KMS-11 (cell line): ENCODE data around the gene TMEM131L.
"Not testable (repeated sequence)": the region's sequence is repeated elsewhere in the genome, so short reads cannot be mapped to it uniquely, and the experiment has no call there.

Source experiments
- H2AFZ ChIP-seq: fragments of 200-600 bp; sonication (generic); 2 replicates; pipeline ENCODE4 v1.6.1; 2016; ENCODE audit warnings: antibody characterized with exemption, mixed run types, low read depth
- H3K27ac ChIP-seq: fragments of 200-600 bp; sonication (generic); 2 replicates; pipeline ENCODE4 v1.6.1; 2016; ENCODE audit warnings: mild to moderate bottlenecking, mixed run types
- H3K27me3 ChIP-seq: fragments of 200-600 bp; sonication (generic); 2 replicates; pipeline ENCODE4 v1.6.1; 2017; ENCODE audit warnings: mild to moderate bottlenecking, low read depth, mixed run types, moderate library complexity; ENCODE audit not compliant: insufficient read depth
- H3K36me3 ChIP-seq: fragments of 200-600 bp; sonication (generic); 2 replicates; pipeline ENCODE4 v1.6.1; 2017; ENCODE audit warnings: mild to moderate bottlenecking, mixed run types; ENCODE audit not compliant: insufficient read depth
- H3K4me1 ChIP-seq: fragments of 200-600 bp; sonication (generic); 2 replicates; pipeline ENCODE4 v1.6.1; 2016; ENCODE audit warnings: mild to moderate bottlenecking, low read depth, mixed run types; ENCODE audit not compliant: poor library complexity, severe bottlenecking
- H3K4me2 ChIP-seq: fragments of 200-600 bp; sonication (generic); 2 replicates; pipeline ENCODE4 v1.7.0; 2016; ENCODE audit warnings: mild to moderate bottlenecking, mixed run types
- H3K4me3 ChIP-seq: fragments of 200-600 bp; sonication (generic); IDR thresholded peaks from 2 replicates; pipeline ENCODE4 v1.6.1; 2017; ENCODE audit warnings: low read depth, low read length, mixed read lengths; ENCODE audit not compliant: insufficient read depth
- H3K79me2 ChIP-seq: fragments of 200-600 bp; sonication (generic); 2 replicates; pipeline ENCODE4 v1.6.1; 2016; ENCODE audit warnings: low read depth, mixed run types; ENCODE audit not compliant: insufficient read depth
- H3K9ac ChIP-seq: fragments of 200-600 bp; sonication (generic); 2 replicates; pipeline ENCODE4 v1.6.1; 2016; ENCODE audit warnings: mild to moderate bottlenecking, mixed run types
- H4K20me1 ChIP-seq: fragments of 200-600 bp; sonication (generic); 2 replicates; pipeline ENCODE4 v1.6.1; 2016; ENCODE audit warnings: mild to moderate bottlenecking, mixed run types; ENCODE audit not compliant: insufficient read depth
- TF ChIP-seq, protein P1 (sequence below): fragments of 200-600 bp; sonication (generic); conservative IDR thresholded peaks from 2 replicates; pipeline ENCODE4 v1.6.1; 2017; ENCODE audit warnings: low read depth, mild to moderate bottlenecking, antibody characterized with exemption, low read length, moderate library complexity, mixed read lengths

The TMEM131L gene

DNA sequence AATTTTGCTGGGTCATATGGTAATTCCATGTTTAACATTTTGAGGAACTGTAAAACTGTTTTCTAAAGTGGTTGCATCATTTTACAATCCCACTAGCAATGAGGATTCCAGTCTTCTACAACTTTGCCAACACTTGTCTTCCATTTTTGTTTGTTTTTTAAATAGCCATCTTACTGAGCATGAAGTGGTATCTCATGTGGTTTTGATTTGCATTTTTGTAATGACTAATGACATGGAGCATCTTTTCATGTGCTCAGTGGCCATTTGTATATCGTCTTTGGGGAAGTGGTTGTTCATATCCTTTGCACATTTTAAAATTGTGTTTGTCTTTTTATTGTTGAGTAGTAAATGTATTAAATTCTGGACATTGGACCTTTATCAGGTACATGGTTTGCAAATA lies 94.7 kb downstream of the TMEM131L start:
- Histone ChIP-seq H3K4me2 (no peak overlapping the region), H3K4me1 (no peaks in the 10 kb centered on the region), H4K20me1 (no peaks in the 10 kb centered on the region), H3K27ac (no peak overlapping the region), H3K4me3 (no peak overlapping the region), H3K79me2 (no peaks in the 10 kb centered on the region), H3K27me3 (no peaks in the 10 kb centered on the region), H2AFZ (no peak overlapping the region), H3K9ac (no peak overlapping the region), H3K36me3 (no peaks in the 10 kb centered on the region)
- TF ChIP-seq, protein P1, sequence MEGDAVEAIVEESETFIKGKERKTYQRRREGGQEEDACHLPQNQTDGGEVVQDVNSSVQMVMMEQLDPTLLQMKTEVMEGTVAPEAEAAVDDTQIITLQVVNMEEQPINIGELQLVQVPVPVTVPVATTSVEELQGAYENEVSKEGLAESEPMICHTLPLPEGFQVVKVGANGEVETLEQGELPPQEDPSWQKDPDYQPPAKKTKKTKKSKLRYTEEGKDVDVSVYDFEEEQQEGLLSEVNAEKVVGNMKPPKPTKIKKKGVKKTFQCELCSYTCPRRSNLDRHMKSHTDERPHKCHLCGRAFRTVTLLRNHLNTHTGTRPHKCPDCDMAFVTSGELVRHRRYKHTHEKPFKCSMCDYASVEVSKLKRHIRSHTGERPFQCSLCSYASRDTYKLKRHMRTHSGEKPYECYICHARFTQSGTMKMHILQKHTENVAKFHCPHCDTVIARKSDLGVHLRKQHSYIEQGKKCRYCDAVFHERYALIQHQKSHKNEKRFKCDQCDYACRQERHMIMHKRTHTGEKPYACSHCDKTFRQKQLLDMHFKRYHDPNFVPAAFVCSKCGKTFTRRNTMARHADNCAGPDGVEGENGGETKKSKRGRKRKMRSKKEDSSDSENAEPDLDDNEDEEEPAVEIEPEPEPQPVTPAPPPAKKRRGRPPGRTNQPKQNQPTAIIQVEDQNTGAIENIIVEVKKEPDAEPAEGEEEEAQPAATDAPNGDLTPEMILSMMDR: no peak

DNA sequence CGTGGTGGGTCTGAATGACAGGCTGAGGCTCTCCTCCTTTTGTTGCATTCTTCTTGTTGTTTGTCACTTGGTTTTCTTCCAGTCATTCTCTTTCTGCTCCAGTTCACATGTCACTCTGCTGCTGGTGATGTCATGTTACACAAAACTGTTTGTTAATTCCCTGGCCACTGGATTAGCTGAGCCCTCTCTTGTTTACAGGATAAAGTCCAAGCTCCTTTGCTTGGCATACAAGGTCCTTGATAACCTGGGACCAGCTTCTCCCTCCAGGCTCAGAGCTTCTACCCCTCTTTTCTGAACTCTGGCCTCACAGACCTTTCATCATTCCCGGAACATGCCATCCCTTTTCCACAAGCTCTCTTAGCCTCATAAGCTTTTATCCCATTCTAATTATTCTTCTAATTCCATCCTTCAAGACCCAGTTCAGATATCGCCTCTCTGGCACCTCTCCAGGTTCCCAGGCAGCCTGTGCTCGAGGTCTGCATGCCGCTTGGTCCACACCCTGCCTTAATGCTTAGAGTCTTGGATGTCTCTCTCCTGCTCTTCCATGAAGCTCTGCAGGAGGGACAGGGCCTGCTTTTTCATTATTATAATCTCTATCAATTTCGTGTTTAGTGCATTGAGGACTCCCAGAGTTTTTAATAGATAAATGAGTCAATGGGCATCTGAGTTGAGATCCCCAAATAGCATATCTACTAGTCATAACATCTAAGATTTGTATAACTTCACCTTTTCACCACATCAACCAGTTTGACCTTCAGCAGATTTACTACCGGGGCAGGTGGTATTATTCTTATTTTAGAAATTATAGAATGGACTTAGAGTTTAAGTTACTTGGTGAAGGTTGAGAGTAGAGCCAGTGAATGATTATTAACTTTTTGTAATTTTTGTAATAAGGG lies 98.7 kb downstream of the TMEM131L start:
- Histone ChIP-seq H2AFZ (no peak overlapping the region), H3K27me3 (no peaks in the 10 kb centered on the region), H3K4me2 (no peak overlapping the region), H3K4me1 (no peaks in the 10 kb centered on the region), H3K36me3 (no peaks in the 10 kb centered on the region), H4K20me1 (no peaks in the 10 kb centered on the region), H3K79me2 (no peaks in the 10 kb centered on the region), H3K9ac (no peak overlapping the region), H3K27ac (no peak overlapping the region), H3K4me3 (no peak overlapping the region)
- TF ChIP-seq, protein P1: no peak

DNA sequence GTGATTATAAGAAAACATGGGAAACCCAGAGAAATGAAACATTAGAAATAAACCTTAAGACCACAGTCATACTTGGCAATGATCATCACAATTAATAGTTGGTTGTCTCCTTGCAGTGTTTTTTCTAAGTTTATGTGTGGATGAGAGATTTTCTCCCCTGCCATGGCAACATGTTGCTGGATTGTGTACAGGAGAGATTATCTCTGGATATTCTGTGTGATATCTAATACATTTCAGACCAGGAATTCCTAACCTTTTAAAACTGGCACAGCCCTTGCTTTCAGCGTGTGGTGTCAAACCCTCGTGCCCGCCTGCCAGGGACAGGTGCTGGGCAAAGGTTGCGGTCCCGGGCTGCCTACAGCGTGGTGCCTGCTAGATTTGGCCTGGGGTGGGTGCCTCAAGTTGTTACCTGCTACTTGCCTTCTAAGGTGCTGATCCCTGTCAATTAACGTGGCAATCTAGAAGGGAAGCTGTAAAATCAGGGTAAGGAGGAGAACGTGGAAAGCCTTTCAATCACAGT lies 100.5 kb downstream of the TMEM131L start:
- Histone ChIP-seq H3K4me1 (no peaks in the 10 kb centered on the region), H3K27ac (no peak overlapping the region), H3K36me3 (no peaks in the 10 kb centered on the region), H3K4me2 (no peak overlapping the region), H2AFZ (no peak overlapping the region), H3K9ac (no peak overlapping the region), H3K27me3 (no peaks in the 10 kb centered on the region), H3K4me3 (no peak overlapping the region), H3K79me2 (no peaks in the 10 kb centered on the region), H4K20me1 (no peaks in the 10 kb centered on the region)
- TF ChIP-seq, protein P1: no peak

DNA sequence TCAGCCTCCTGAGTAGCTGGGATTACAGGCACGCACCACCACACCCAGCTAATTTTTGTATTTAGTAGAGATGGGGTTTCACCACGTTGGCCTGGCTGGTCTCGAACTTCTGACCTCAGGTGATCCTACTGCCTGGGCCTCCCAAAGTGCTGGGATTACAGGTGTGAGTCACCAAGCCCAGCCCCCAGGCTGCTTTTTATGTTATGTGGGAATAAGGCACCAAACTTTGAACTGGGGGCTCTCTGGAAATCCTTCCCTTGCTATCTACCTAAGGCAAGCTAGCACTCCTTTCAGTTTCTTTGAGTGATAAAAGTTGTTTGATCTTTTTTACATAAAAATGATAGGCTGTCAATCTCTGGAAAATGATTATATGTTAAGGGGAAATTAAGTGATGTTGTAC lies 101.5 kb downstream of the TMEM131L start:
- not testable (repeated sequence) for H3K4me1 ChIP-seq, H3K36me3 ChIP-seq, H3K4me2 ChIP-seq

More for the DNA sequence above, 101.5 kb downstream of the TMEM131L start:
- not testable (repeated sequence) for H2AFZ ChIP-seq, H3K79me2 ChIP-seq, H3K27ac ChIP-seq, H3K9ac ChIP-seq, H3K27me3 ChIP-seq, H4K20me1 ChIP-seq, H3K4me3 ChIP-seq
